Keratinocyte (primary cell): Measurements from ENCODE around the gene PLA2G6. TPM values are rescaled to one million over a fixed set of nuclear protein-coding genes. Genes with fewer than 3 reads are reported as not detected.

Experiments used
- DNase-seq: peaks from one replicate; pipeline ENCODE4 v3.0.0-alpha.2; 2011; ENCODE audit warnings: low read depth, missing footprints, low spot score
- FAIRE-seq: peaks from 2 replicates; lab custom pipeline; 2011; peaks lifted over from hg19 to GRCh38; lab: Jason Lieb, UNC
- H2AFZ ChIP-seq: 2 replicates; pipeline ENCODE4 v1.6.0; 2012; ENCODE audit warnings: low read length, control low read depth, inconsistent platforms; ENCODE audit not compliant: control insufficient read depth
- H3K27ac ChIP-seq: 2 replicates; pipeline ENCODE4 v1.5.1; 2011; ENCODE audit warnings: low read length; ENCODE audit not compliant: control insufficient read depth, insufficient read depth
- H3K27me3 ChIP-seq: 3 replicates; pipeline ENCODE4 v1.6.0; 2011; ENCODE audit warnings: low read length; ENCODE audit not compliant: control insufficient read depth, insufficient read depth; ENCODE audit errors: extremely low read depth
- H3K36me3 ChIP-seq, 2 experiments: 2 replicates in 1 of 2; 3 replicates in 1 of 2; pipeline ENCODE4 v1.5.1; 2011; ENCODE audit warnings: low read length in 2 of 2, mild to moderate bottlenecking in 1 of 2; ENCODE audit not compliant: control insufficient read depth in 2 of 2, insufficient read depth in 2 of 2; ENCODE audit errors: extremely low read depth in 1 of 2
- H3K4me1 ChIP-seq: 3 replicates; pipeline ENCODE4 v1.5.1; 2011; ENCODE audit warnings: low read length; ENCODE audit not compliant: control insufficient read depth, insufficient read depth; ENCODE audit errors: extremely low read depth
- H3K4me2 ChIP-seq: 3 replicates; pipeline ENCODE4 v1.6.0; 2011; ENCODE audit warnings: low read depth, low read length; ENCODE audit not compliant: control insufficient read depth, insufficient read depth; ENCODE audit errors: extremely low read depth
- H3K4me3 ChIP-seq, 3 experiments: fragments of 200-600 bp in 1 of 3; sonication (generic) in 1 of 3; 2 replicates in 2 of 3; 3 replicates in 1 of 3; pipeline ENCODE4 v1.5.1; 2011 to 2016; ENCODE audit warnings: low read length in 3 of 3, mild to moderate bottlenecking in 3 of 3, control low read depth in 2 of 3, inconsistent platforms in 1 of 3, low read depth in 1 of 3, mixed read lengths in 1 of 3, mixed run types in 1 of 3, moderate library complexity in 1 of 3; ENCODE audit not compliant: control insufficient read depth in 2 of 3, insufficient read depth in 2 of 3; ENCODE audit errors: extremely low read depth in 1 of 3
- H3K79me2 ChIP-seq: 2 replicates; pipeline ENCODE4 v1.6.0; 2012; ENCODE audit warnings: low read length; ENCODE audit not compliant: control insufficient read depth, insufficient read depth
- H3K9ac ChIP-seq: 3 replicates; pipeline ENCODE4 v1.6.0; 2011; ENCODE audit warnings: low read length; ENCODE audit not compliant: control insufficient read depth, insufficient read depth; ENCODE audit errors: extremely low read depth
- H3K9me1 ChIP-seq: 3 replicates; pipeline ENCODE4 v1.6.0; 2011; ENCODE audit warnings: low read length; ENCODE audit not compliant: control insufficient read depth, insufficient read depth; ENCODE audit errors: extremely low read depth
- H3K9me3 ChIP-seq: 2 replicates; pipeline ENCODE4 v1.5.1; 2012; ENCODE audit warnings: low read depth, low read length; ENCODE audit not compliant: control insufficient read depth
- H4K20me1 ChIP-seq: 3 replicates; pipeline ENCODE4 v1.6.0; 2011; ENCODE audit warnings: low read length; ENCODE audit not compliant: control insufficient read depth, insufficient read depth; ENCODE audit errors: extremely low read depth
- EZH2 ChIP-seq: IDR thresholded peaks from one replicate; pipeline ENCODE4 v1.6.1; 2012; ENCODE audit warnings: inconsistent platforms, mild to moderate bottlenecking, low read length, moderate library complexity
- dilution Hi-C: fragments of 300-500 bp; cut with MboI; formaldehyde crosslinking; loops from one replicate; pipeline ENCODE4 v1.7.0; 2020; ENCODE audit warnings: low sequenced_read_pairs; ENCODE audit not compliant: extremely low pct_ligation_motif_present
- polyA plus RNA-seq, 5 experiments: library from polyadenylated mRNA; depleted of rRNA in 3 of 5; stranded (reverse) in 3 of 5; stranded (forward) in 1 of 5; unstranded in 1 of 5; fragments of >200 nt; gene quantifications; 1 replicate in 1 of 5; 2 replicates in 3 of 5; 3 replicates in 1 of 5; pipeline versions ENCODE4 v1.2.1 to v1.2.3, GENCODE V29; 2011 to 2012; ENCODE audit warnings: missing spikeins in 2 of 5, low read depth in 1 of 5, low replicate concordance in 1 of 5
- TF ChIP-seq, protein P1 (sequence below), 3 experiments: IDR thresholded peaks in 1 of 3; conservative IDR thresholded peaks in 1 of 3; optimal IDR thresholded peaks in 1 of 3; 2 replicates in 2 of 3; 3 replicates in 1 of 3; pipeline versions ENCODE3 to v1.5.1; 2011; ENCODE audit warnings: low read length in 3 of 3, mild to moderate bottlenecking in 3 of 3, moderate library complexity in 2 of 3, control low read depth in 1 of 3, inconsistent platforms in 1 of 3; ENCODE audit not compliant: insufficient read depth in 2 of 3; ENCODE audit errors: extremely low read depth in 1 of 3

Gene PLA2G6
- polyA plus RNA-seq, 1 donor (not counting 4 experiments of a cell fraction or from before 2014, with no cell fraction given), result 5.2 TPM

DNA sequence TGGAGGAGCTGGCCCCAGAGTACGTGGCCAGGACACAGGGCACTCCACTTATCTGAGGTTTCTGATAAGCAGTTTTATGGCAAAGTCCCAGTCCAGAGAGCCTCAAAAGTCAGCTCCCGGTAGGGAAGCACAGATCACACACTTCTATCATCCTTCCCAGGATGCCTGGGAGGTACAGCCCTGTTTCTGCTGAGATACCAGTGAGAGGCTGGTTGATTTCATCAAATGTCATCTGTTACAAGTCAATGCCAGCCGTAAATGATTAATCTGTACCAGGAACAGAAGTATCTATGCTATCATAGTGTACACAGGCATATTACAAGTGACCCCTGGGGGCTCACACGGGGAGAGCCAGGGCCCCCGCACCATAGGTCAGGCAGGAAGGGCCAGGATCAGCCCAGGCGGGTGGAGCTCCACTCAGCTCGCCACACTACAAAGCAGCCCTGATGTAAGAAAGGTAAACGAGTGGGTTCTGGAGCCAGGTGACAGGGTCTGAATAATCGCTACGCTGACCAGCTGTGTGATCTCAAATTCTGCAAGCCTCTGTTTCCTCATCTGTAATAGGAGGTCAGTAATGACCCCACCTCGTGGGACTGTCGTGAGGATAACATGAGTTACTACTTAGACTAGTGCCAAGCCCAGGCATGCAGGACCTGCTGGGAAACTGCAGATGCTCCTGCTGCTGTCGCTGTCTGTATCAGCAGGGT is 17.6 kb downstream of the PLA2G6 start:
- no peaks in the 10 kb centered on the region for H3K9me3 ChIP-seq
- H3K27me3 ChIP-seq, result no peaks in the 10 kb centered on the region
- no peak overlapping the region for H3K9ac ChIP-seq
- no peaks in the 10 kb centered on the region for H4K20me1 ChIP-seq
- no peak overlapping the region for H3K27ac ChIP-seq
- peaks cover 2% of the 10 kb centered on the region for H3K4me1 ChIP-seq
- no peaks in the 10 kb centered on the region for H3K36me3 ChIP-seq
- no peaks in the 10 kb centered on the region for H3K79me2 ChIP-seq
- H3K4me2 ChIP-seq, result no peak overlapping the region
- dilution Hi-C loops, result no loop called here
- FAIRE-seq (no peak), DNase-seq (no peak)
- H3K9me1 ChIP-seq, result no peaks in the 10 kb centered on the region
- TF ChIP-seq, protein P1, sequence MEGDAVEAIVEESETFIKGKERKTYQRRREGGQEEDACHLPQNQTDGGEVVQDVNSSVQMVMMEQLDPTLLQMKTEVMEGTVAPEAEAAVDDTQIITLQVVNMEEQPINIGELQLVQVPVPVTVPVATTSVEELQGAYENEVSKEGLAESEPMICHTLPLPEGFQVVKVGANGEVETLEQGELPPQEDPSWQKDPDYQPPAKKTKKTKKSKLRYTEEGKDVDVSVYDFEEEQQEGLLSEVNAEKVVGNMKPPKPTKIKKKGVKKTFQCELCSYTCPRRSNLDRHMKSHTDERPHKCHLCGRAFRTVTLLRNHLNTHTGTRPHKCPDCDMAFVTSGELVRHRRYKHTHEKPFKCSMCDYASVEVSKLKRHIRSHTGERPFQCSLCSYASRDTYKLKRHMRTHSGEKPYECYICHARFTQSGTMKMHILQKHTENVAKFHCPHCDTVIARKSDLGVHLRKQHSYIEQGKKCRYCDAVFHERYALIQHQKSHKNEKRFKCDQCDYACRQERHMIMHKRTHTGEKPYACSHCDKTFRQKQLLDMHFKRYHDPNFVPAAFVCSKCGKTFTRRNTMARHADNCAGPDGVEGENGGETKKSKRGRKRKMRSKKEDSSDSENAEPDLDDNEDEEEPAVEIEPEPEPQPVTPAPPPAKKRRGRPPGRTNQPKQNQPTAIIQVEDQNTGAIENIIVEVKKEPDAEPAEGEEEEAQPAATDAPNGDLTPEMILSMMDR (optimal IDR thresholded peaks at IDR 0.05 in 1 of 3, IDR thresholded peaks at IDR 0.05 in 1 of 3, conservative IDR thresholded peaks at IDR 0.05 in 1 of 3; ENCODE audit: extremely low read depth in 1 of 3, insufficient read depth in 2 of 3, low read length in 3 of 3), result no peak
- TF ChIP-seq EZH2, result no peak
- no peak overlapping the region for H3K4me3 ChIP-seq
- no peak overlapping the region for H2AFZ ChIP-seq

DNA sequence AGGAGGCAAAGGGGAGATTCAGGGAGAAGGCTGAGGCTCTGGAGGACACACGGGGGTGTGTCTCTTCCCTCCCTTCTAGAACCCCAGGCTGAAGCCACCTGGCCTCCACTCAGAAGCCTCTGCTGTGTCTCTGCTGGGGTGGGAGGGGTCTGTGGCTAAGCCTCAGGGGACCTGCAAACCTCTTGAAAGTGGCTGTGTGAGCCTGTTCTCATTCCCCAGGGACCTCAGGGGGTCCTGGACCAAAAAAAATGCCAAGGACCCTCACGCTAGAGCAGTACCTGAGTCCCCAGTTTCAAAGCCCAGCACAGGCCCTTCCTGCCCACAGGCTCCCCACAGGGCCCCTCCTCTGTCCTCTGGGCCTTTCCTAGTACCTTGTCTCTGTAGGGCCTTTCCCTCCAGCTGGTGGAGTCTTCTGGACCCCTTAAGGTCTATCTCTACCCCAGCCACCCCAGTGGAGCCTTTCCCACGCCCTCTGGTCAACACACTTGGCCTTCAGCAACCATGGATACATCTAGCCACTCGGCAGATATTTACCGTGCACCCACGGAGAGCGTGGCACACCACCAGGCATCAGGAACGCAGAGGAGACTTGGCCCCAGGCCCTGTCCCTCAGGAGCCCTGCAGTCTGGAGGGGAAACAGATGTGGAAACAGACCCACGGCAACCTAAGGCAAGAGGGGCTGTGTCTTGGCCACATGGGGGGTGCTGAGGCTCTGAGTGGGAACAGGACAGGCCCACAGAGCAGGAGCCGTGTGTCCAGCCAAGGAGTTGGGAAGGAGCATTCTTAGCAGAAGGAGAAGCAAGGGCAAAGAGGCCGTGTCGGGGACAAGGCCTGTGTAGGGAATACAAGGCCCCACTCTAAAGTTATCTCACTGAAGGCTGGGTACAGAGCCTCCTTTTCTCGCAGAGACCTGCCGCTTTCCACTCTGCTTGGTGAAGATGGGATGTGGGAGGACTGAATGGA is 18.5 kb downstream of the PLA2G6 start:
- Histone ChIP-seq H3K4me2 (no peak overlapping the region), H3K9me1 (no peaks in the 10 kb centered on the region), H3K9me3 (no peaks in the 10 kb centered on the region), H3K36me3 (no peaks in the 10 kb centered on the region), H3K4me3 (no peak overlapping the region), H4K20me1 (no peaks in the 10 kb centered on the region), H3K27ac (no peak overlapping the region), H3K9ac (no peak overlapping the region), H2AFZ (no peak overlapping the region), H3K27me3 (no peaks in the 10 kb centered on the region), H3K79me2 (no peaks in the 10 kb centered on the region), H3K4me1 (peaks cover 2% of the 10 kb centered on the region)
- FAIRE-seq (no peak), DNase-seq (no peak)
- dilution Hi-C loops, result no loop called here
- TF ChIP-seq, protein P1 (optimal IDR thresholded peaks at IDR 0.05 in 1 of 3, IDR thresholded peaks at IDR 0.05 in 1 of 3, conservative IDR thresholded peaks at IDR 0.05 in 1 of 3; ENCODE audit: extremely low read depth in 1 of 3, insufficient read depth in 2 of 3, low read length in 3 of 3), result no peak
- TF ChIP-seq EZH2, result no peak
